GM23338 (cell line): ENCODE measurements around the gene GCKR. TPM values are rescaled to one million over a fixed set of nuclear protein-coding genes. Genes with fewer than 3 reads are reported as not detected.

Experiments
- ATAC-seq: fragments of 200-7000 bp; cut with Tn5 transposase; 3 replicates; pipeline ENCODE4 v1.9.1; 2020
- DNase-seq: peaks from one replicate; pipeline ENCODE4 v3.0.0-alpha.2; 2015; ENCODE audit warnings: low spot score
- H2AFZ ChIP-seq: fragments of 200-600 bp; sonication (generic); 2 replicates; pipeline ENCODE4 v1.8.0; 2016; ENCODE audit warnings: antibody characterized with exemption, mild to moderate bottlenecking, moderate library complexity
- H3F3A ChIP-seq: fragments of 200-600 bp; sonication (generic); replicated peaks from 2 replicates; pipeline ENCODE4 v1.8.0; 2017; ENCODE audit warnings: antibody characterized with exemption, mixed run types, low read depth
- H3K27ac ChIP-seq: fragments of 200-600 bp; sonication (generic); 2 replicates; pipeline ENCODE4 v1.6.1; 2016; ENCODE audit warnings: low read depth
- H3K27me3 ChIP-seq: fragments of 200-600 bp; sonication (generic); 2 replicates; pipeline ENCODE4 v1.8.0; 2016; ENCODE audit warnings: mild to moderate bottlenecking, mixed run types, moderate library complexity; ENCODE audit not compliant: insufficient read depth
- H3K36me3 ChIP-seq: fragments of 200-600 bp; sonication (generic); 2 replicates; pipeline ENCODE4 v1.8.0; 2016; ENCODE audit warnings: mild to moderate bottlenecking; ENCODE audit not compliant: insufficient read depth
- H3K4me1 ChIP-seq: fragments of 200-600 bp; sonication (generic); 2 replicates; pipeline ENCODE4 v1.8.0; 2016; ENCODE audit warnings: mild to moderate bottlenecking, moderate library complexity; ENCODE audit not compliant: insufficient read depth
- H3K4me2 ChIP-seq: fragments of 200-600 bp; sonication (generic); 2 replicates; pipeline ENCODE4 v1.7.1; 2017; ENCODE audit warnings: mixed run types
- H3K4me3 ChIP-seq: fragments of 200-600 bp; sonication (generic); 2 replicates; pipeline ENCODE4 v1.6.1; 2016; ENCODE audit warnings: mixed run types
- H3K79me2 ChIP-seq: fragments of 200-600 bp; sonication (generic); replicated peaks from 2 replicates; pipeline ENCODE4 v1.8.0; 2017; ENCODE audit warnings: mild to moderate bottlenecking; ENCODE audit not compliant: insufficient read depth
- H3K9me2 ChIP-seq: fragments of 200-600 bp; sonication (generic); 2 replicates; pipeline ENCODE4 v1.8.0; 2017; ENCODE audit not compliant: insufficient read depth
- H4K20me1 ChIP-seq: fragments of 200-600 bp; sonication (generic); replicated peaks from 2 replicates; pipeline ENCODE4 v1.8.0; 2017; ENCODE audit warnings: mild to moderate bottlenecking; ENCODE audit not compliant: insufficient read depth
- H3K27ac Mint-ChIP-seq: 2 replicates; pipeline ENCODE4 v1.8.0; 2020; ENCODE audit warnings: inconsistent platforms, mild to moderate bottlenecking, moderate library complexity, mixed read lengths
- H3K27me3 Mint-ChIP-seq: 3 replicates; pipeline ENCODE4 v1.8.0; 2022; ENCODE audit warnings: low read depth, mild to moderate bottlenecking, moderate library complexity, mixed read lengths, inconsistent platforms; ENCODE audit not compliant: insufficient read depth, poor library complexity
- H3K36me3 Mint-ChIP-seq: 3 replicates; pipeline ENCODE4 v1.8.0; 2021; ENCODE audit warnings: low read depth, mild to moderate bottlenecking, inconsistent platforms, moderate library complexity, mixed read lengths
- H3K4me1 Mint-ChIP-seq: 3 replicates; pipeline ENCODE4 v1.8.0; 2020; ENCODE audit warnings: mild to moderate bottlenecking, inconsistent platforms, mixed read lengths
- H3K4me3 Mint-ChIP-seq: 3 replicates; pipeline ENCODE4 v1.8.0; 2021; ENCODE audit warnings: moderate library complexity, mild to moderate bottlenecking, inconsistent platforms, mixed read lengths
- H3K9me3 Mint-ChIP-seq: 3 replicates; pipeline ENCODE4 v1.8.0; 2020; ENCODE audit warnings: moderate library complexity, mild to moderate bottlenecking, inconsistent platforms, mixed read lengths
- CREB1 ChIP-seq: fragments of 250-450 bp; sonication (Bioruptor Pico); IDR thresholded peaks from 2 replicates; pipeline ENCODE4 v1.5.0; 2020; ENCODE audit warnings: low read depth, mild to moderate bottlenecking, moderate library complexity
- CTCF ChIP-seq, 2 experiments: fragments of 200-600 bp in 1 of 2; sonication (generic) in 1 of 2; conservative IDR thresholded peaks; 2 replicates each; pipeline versions ENCODE4 v1.5.1 to v1.6.1; 2016 to 2017; ENCODE audit warnings: antibody characterized with exemption in 2 of 2, low read depth in 2 of 2, mild to moderate bottlenecking in 2 of 2, moderate library complexity in 1 of 2
- ETS1 ChIP-seq: IDR thresholded peaks from 2 replicates; pipeline ENCODE4 v1.6.1; 2016; ENCODE audit warnings: antibody characterized with exemption
- EZH2 ChIP-seq: fragments of 200-600 bp; sonication (generic); IDR thresholded peaks from one replicate; pipeline ENCODE4 v1.8.0; 2017; ENCODE audit warnings: antibody characterized with exemption, mild to moderate bottlenecking, low read depth; ENCODE audit not compliant: unreplicated experiment
- EZH2phosphoT487 ChIP-seq: fragments of 200-600 bp; sonication (generic); IDR thresholded peaks from one replicate; pipeline ENCODE4 v1.8.1; 2018; ENCODE audit warnings: antibody characterized with exemption; ENCODE audit not compliant: unreplicated experiment
- JUNB ChIP-seq: IDR thresholded peaks from one replicate; pipeline ENCODE4 v1.6.1; 2016; ENCODE audit warnings: antibody characterized with exemption; ENCODE audit not compliant: unreplicated experiment
- NANOG ChIP-seq: IDR thresholded peaks from 2 replicates; pipeline ENCODE4 v1.6.1; 2016; ENCODE audit warnings: antibody characterized with exemption, borderline replicate concordance
- POLR2AphosphoS5 ChIP-seq: IDR thresholded peaks from 2 replicates; pipeline ENCODE4 v1.6.1; 2016; ENCODE audit warnings: antibody characterized with exemption, low read depth
- REST ChIP-seq: IDR thresholded peaks from one replicate; pipeline ENCODE4 v1.6.1; 2018; ENCODE audit warnings: antibody characterized with exemption; ENCODE audit not compliant: unreplicated experiment
- STAT1 ChIP-seq: IDR thresholded peaks from one replicate; pipeline ENCODE4 v1.6.1; 2016; ENCODE audit warnings: antibody characterized with exemption; ENCODE audit not compliant: unreplicated experiment
- ZNF114 ChIP-seq: fragments of 250-450 bp; sonication (Bioruptor Pico); IDR thresholded peaks from 2 replicates; pipeline ENCODE4 v1.5.0; 2020; ENCODE audit warnings: mild to moderate bottlenecking, moderate library complexity
- ZNF331 ChIP-seq: fragments of 250-450 bp; sonication (Bioruptor Pico); IDR thresholded peaks from 2 replicates; pipeline ENCODE4 v1.5.0; 2020; ENCODE audit warnings: low read depth, mild to moderate bottlenecking, moderate library complexity
- ZNF462 ChIP-seq: fragments of 250-450 bp; sonication (Bioruptor Pico); IDR thresholded peaks from 2 replicates; pipeline ENCODE4 v1.5.0; 2020; ENCODE audit warnings: mild to moderate bottlenecking, moderate library complexity
- polyA plus RNA-seq: library from polyadenylated mRNA; unstranded; fragments of >200 nt; fragmentation: Nextera tagmentation; extraction: Ambion mirVana; gene quantifications from 2 replicates; pipeline ENCODE4 v1.2.1, GENCODE V29; 2016
- total RNA-seq: library from RNA; depleted of rRNA; stranded (reverse); fragments of >200 nt; shearing (Covaris generic); gene quantifications from 2 replicates; pipeline ENCODE4 v1.2.3, GENCODE V29; 2014

The GCKR gene
- total and polyA plus RNA-seq, 2 experiments from 2014 or later = not detected

- no peak for TF ChIP-seq CTCF (conservative IDR thresholded peaks at IDR 0.05; ENCODE audit: low read depth in 2 of 2)
These were observed 10.7 kb downstream of the GCKR start (continued) for GRCh38 chr2:27507293-27507692.

- no peaks in the 10 kb centered on the region for H3K4me1 ChIP-seq
- H3K27me3 Mint-ChIP-seq = no peaks in the 10 kb centered on the region
- H3K4me2 ChIP-seq = no peak overlapping the region
- 0 out of 2 replicates have a peak overlapping the region, but pooled peaks have one; percentile 67 for H3K27ac Mint-ChIP-seq
- H3K36me3 Mint-ChIP-seq = no peaks in the 10 kb centered on the region
- no peaks in the 10 kb centered on the region for H4K20me1 ChIP-seq
- H3K4me3 ChIP-seq = no peak overlapping the region
- H2AFZ ChIP-seq = peak overlapping the region; percentile 66; the same call in 1 of the 2 replicates
- ATAC-seq (no peak), DNase-seq (no peak)
- no peaks in the 10 kb centered on the region for H3K9me2 ChIP-seq
- no peaks in the 10 kb centered on the region for H3K79me2 ChIP-seq
- no peaks in the 10 kb centered on the region for H3K4me1 Mint-ChIP-seq
- H3K9me3 Mint-ChIP-seq = no peaks in the 10 kb centered on the region
- H3K27ac ChIP-seq = no peak overlapping the region
- H3K27me3 ChIP-seq = no peaks in the 10 kb centered on the region
- no peaks in the 10 kb centered on the region for H3K36me3 ChIP-seq
- H3K4me3 Mint-ChIP-seq = no peak overlapping the region
- no peaks in the 10 kb centered on the region for H3F3A ChIP-seq
- TF ChIP-seq EZH2phosphoT487 (no peak), ZNF114 (CRISPR knock-in tag) (no peak), POLR2AphosphoS5 (no peak), ZNF462 (no peak), NANOG (no peak), STAT1 (no peak), REST (no peak), CREB1 (CRISPR knock-in tag) (no peak), ETS1 (no peak), ZNF331 (no peak), EZH2 (no peak), JUNB (no peak)
These were observed 12.7 kb downstream of the GCKR start for GRCh38 chr2:27509326-27509725.
